Activated CD4-positive, alpha-beta T cell treated with anti-CD3 and anti-CD28 coated beads, Interleukin-2, amount 10 ng/mL, durations not matched to agents 7 days and 5 days (primary cell): ENCODE results near the gene UBR4. TPM values are rescaled to one million over a fixed set of nuclear protein-coding genes. Genes with fewer than 3 reads are reported as not detected.

Experiments
- CTCF ChIA-PET: fragments of 350-600 bp; sonication (Branson Sonifier 250); formaldehyde crosslinking; loops from one replicate; lab custom pipeline; 2021; ENCODE audit warnings: antibody characterized with exemption; lab: Charles Lee
- POLR2A ChIA-PET: fragments of 350-600 bp; sonication (Branson Sonifier 250); formaldehyde crosslinking; loops from one replicate; lab custom pipeline; 2021; ENCODE audit warnings: antibody characterized with exemption; lab: Charles Lee
- DNase-seq: peaks from one replicate; pipeline ENCODE4 v3.0.0-alpha.2; 2020
- H3K27ac Mint-ChIP-seq: one replicate; pipeline ENCODE4 v1.8.0; 2021; ENCODE audit warnings: mild to moderate bottlenecking, moderate library complexity, mixed read lengths
- H3K27me3 Mint-ChIP-seq: one replicate; pipeline ENCODE4 v1.8.0; 2021; ENCODE audit warnings: mixed read lengths
- H3K36me3 Mint-ChIP-seq: one replicate; pipeline ENCODE4 v1.8.0; 2021; ENCODE audit warnings: low read depth, mixed read lengths
- H3K4me1 Mint-ChIP-seq: one replicate; pipeline ENCODE4 v1.8.0; 2021; ENCODE audit warnings: mixed read lengths
- H3K4me3 Mint-ChIP-seq: one replicate; pipeline ENCODE4 v1.8.0; 2021; ENCODE audit warnings: mild to moderate bottlenecking, moderate library complexity, mixed read lengths
- H3K9me3 Mint-ChIP-seq: one replicate; pipeline ENCODE4 v1.8.0; 2021; ENCODE audit warnings: mixed read lengths
- total RNA-seq, 2 experiments: library from RNA; stranded (reverse); gene quantifications; one replicate each; pipeline ENCODE4 v1.2.3, GENCODE V29; 2021

UBR4 gene
- total RNA-seq, 2 experiments from 2014 or later = 116 to 125 TPM

- H3K27ac Mint-ChIP-seq = peak overlapping the region; percentile 19
- no peak for DNase-seq
- CTCF ChIA-PET = interaction anchor here (1.5 kb wide), 1 partner anchor 12 kb away, joined by 3 read pairs; no protein-coding TSS in a partner anchor
- no peaks in the 10 kb centered on the region for H3K9me3 Mint-ChIP-seq
- H3K36me3 Mint-ChIP-seq = peaks cover 67% of the 10 kb centered on the region
- POLR2A ChIA-PET = interaction anchor here (0.7 kb wide), 1 partner anchor 27 kb away, joined by 3 read pairs; no protein-coding TSS in a partner anchor
- no peak overlapping the region for H3K4me3 Mint-ChIP-seq
- H3K4me1 Mint-ChIP-seq = peaks cover 19% of the 10 kb centered on the region
- H3K27me3 Mint-ChIP-seq = no peaks in the 10 kb centered on the region
Observed at GRCh38 chr1:19080721-19081120, 129.3 kb downstream of the UBR4 start.

GRCh38 chr1:19079541-19080472 lies 130.3 kb downstream of the UBR4 start:
- Mint-ChIP-seq H3K4me1 (peaks cover 28% of the 10 kb centered on the region), H3K9me3 (no peaks in the 10 kb centered on the region), H3K27me3 (no peaks in the 10 kb centered on the region), H3K27ac (no peak overlapping the region), H3K36me3 (peaks cover 67% of the 10 kb centered on the region), H3K4me3 (no peak overlapping the region)
- DNase-seq = no peak
- POLR2A ChIA-PET = interaction anchor here (0.7 kb wide), 1 partner anchor 26 kb away, joined by 3 read pairs; no protein-coding TSS in a partner anchor
- CTCF ChIA-PET = no interaction called here

GRCh38 chr1:19078536-19078935 lies 131.5 kb downstream of the UBR4 start:
- Mint-ChIP-seq H3K27ac (no peak overlapping the region), H3K4me1 (peaks cover 36% of the 10 kb centered on the region), H3K4me3 (no peak overlapping the region), H3K27me3 (no peaks in the 10 kb centered on the region), H3K9me3 (no peaks in the 10 kb centered on the region), H3K36me3 (peaks cover 69% of the 10 kb centered on the region)
- POLR2A ChIA-PET = no interaction called here
- DNase-seq = no peak
- CTCF ChIA-PET = interaction anchor here (0.5 kb wide), 1 partner anchor 122 kb away, joined by 5 read pairs; no protein-coding TSS in a partner anchor

GRCh38 chr1:19076841-19077616 lies 133.0 kb downstream of the UBR4 start:
- H3K4me3 Mint-ChIP-seq = no peak overlapping the region
- POLR2A ChIA-PET = no interaction called here
- no peaks in the 10 kb centered on the region for H3K9me3 Mint-ChIP-seq
- CTCF ChIA-PET = interaction anchor here (0.9 to 1.1 kb wide), 2 partner anchors 57 to 153 kb away, joined by 3 to 4 read pairs; no protein-coding TSS in a partner anchor
- H3K36me3 Mint-ChIP-seq = peaks cover 72% of the 10 kb centered on the region
- H3K27ac Mint-ChIP-seq = peak overlapping the region; percentile 42
- peaks cover 42% of the 10 kb centered on the region for H3K4me1 Mint-ChIP-seq
- no peak for DNase-seq
- H3K27me3 Mint-ChIP-seq = no peaks in the 10 kb centered on the region

GRCh38 chr1:19074902-19075721 lies 135.0 kb downstream of the UBR4 start:
- Mint-ChIP-seq H3K27ac (peak overlapping the region; percentile 77), H3K27me3 (no peaks in the 10 kb centered on the region), H3K4me3 (peak overlapping the region; percentile 28), H3K9me3 (no peaks in the 10 kb centered on the region), H3K36me3 (peaks cover 65% of the 10 kb centered on the region), H3K4me1 (peaks cover 46% of the 10 kb centered on the region)
- ChIA-PET POLR2A (interaction anchor here (0.9 kb wide), 2 partner anchors 172 to 190 kb away, joined by 3 to 4 read pairs; no protein-coding TSS in a partner anchor), CTCF (interaction anchor here (1.0 to 4.1 kb wide), 11 partner anchors 9 to 587 kb away, joined by 3 to 18 read pairs (median 3); no protein-coding TSS in a partner anchor)
- no peak for DNase-seq

- DNase-seq = peak; percentile 89
- peaks cover 46% of the 10 kb centered on the region for H3K4me1 Mint-ChIP-seq
- no peaks in the 10 kb centered on the region for H3K27me3 Mint-ChIP-seq
- H3K4me3 Mint-ChIP-seq = peak overlapping the region; percentile 28
- ChIA-PET POLR2A (interaction anchor here (0.9 kb wide), 2 partner anchors 172 to 190 kb away, joined by 3 to 4 read pairs; no protein-coding TSS in a partner anchor), CTCF (interaction anchor here (1.1 to 4.1 kb wide), 9 partner anchors 9 to 587 kb away, joined by 3 to 18 read pairs (median 3); no protein-coding TSS in a partner anchor)
- peak overlapping the region; percentile 77 for H3K27ac Mint-ChIP-seq
- no peaks in the 10 kb centered on the region for H3K9me3 Mint-ChIP-seq
- H3K36me3 Mint-ChIP-seq = peaks cover 60% of the 10 kb centered on the region
Observed at GRCh38 chr1:19074361-19074901, 135.6 kb downstream of the UBR4 start.

- POLR2A ChIA-PET = interaction anchor here (0.9 kb wide), 1 partner anchor 171 kb away, joined by 4 read pairs; no protein-coding TSS in a partner anchor
- H3K9me3 Mint-ChIP-seq = no peaks in the 10 kb centered on the region
- CTCF ChIA-PET = interaction anchor here (1.4 to 4.1 kb wide), 4 partner anchors 14 to 161 kb away, joined by 3 to 18 read pairs (median 7); no protein-coding TSS in a partner anchor
- peaks cover 46% of the 10 kb centered on the region for H3K4me1 Mint-ChIP-seq
- no peak overlapping the region for H3K4me3 Mint-ChIP-seq
- DNase-seq = no peak
- H3K27ac Mint-ChIP-seq = peak overlapping the region; percentile 77
- H3K36me3 Mint-ChIP-seq = peaks cover 56% of the 10 kb centered on the region
- H3K27me3 Mint-ChIP-seq = no peaks in the 10 kb centered on the region
Observed at GRCh38 chr1:19073311-19074186, 136.5 kb downstream of the UBR4 start.

GRCh38 chr1:19072285-19072981 lies 137.6 kb downstream of the UBR4 start:
- no peak for DNase-seq
- H3K4me3 Mint-ChIP-seq = no peak overlapping the region
- no peaks in the 10 kb centered on the region for H3K27me3 Mint-ChIP-seq
- peaks cover 46% of the 10 kb centered on the region for H3K36me3 Mint-ChIP-seq
- CTCF ChIA-PET = interaction anchor here (0.9 to 4.1 kb wide), 4 partner anchors 15 to 160 kb away, joined by 3 to 18 read pairs (median 6); no protein-coding TSS in a partner anchor
- POLR2A ChIA-PET = interaction anchor here (0.6 kb wide), 1 partner anchor 176 kb away, joined by 5 read pairs; no protein-coding TSS in a partner anchor
- H3K9me3 Mint-ChIP-seq = no peaks in the 10 kb centered on the region
- H3K4me1 Mint-ChIP-seq = peaks cover 46% of the 10 kb centered on the region
- peak overlapping the region; percentile 69 for H3K27ac Mint-ChIP-seq

GRCh38 chr1:19071674-19072281 lies 138.3 kb downstream of the UBR4 start:
- Mint-ChIP-seq H3K9me3 (no peaks in the 10 kb centered on the region), H3K27ac (no peak overlapping the region), H3K36me3 (peaks cover 40% of the 10 kb centered on the region), H3K4me1 (peaks cover 46% of the 10 kb centered on the region), H3K27me3 (no peaks in the 10 kb centered on the region), H3K4me3 (no peak overlapping the region)
- DNase-seq = no peak
- ChIA-PET POLR2A (interaction anchor here (0.6 kb wide), 1 partner anchor 177 kb away, joined by 5 read pairs; no protein-coding TSS in a partner anchor), CTCF (interaction anchor here (0.9 to 1.4 kb wide), 2 partner anchors 31 to 33 kb away, joined by 3 read pairs; no protein-coding TSS in a partner anchor)
